Measurements from ENCODE around the gene CAMK2A. TPM values are rescaled to one million over a fixed set of nuclear protein-coding genes. Genes with fewer than 3 reads are reported as not detected.

The CAMK2A gene
- total RNA-seq, 1 donor from 2014 or later: 4.0 TPM

DNA sequence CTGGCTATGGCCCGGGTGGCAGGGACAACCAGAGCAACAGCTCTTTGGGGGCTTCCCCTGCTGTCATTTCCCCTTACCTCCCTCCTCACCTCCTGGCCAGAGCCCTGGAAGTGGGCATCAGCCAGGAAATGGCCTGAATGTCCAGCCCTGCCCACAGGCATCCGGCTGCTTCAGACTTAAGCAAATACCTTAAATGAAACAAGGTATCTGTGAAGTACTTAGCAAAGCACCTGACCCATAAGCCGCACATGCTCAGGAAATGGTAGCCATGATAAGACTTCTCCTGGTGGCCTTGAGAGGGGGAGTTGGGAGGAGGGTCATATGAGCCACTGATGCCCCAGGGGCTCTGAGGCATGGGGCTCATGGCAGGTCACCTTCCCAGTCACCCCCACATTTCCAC lies 43.8 kb downstream of the CAMK2A start:
- Mint-ChIP-seq H3K36me3 (no peaks in the 10 kb centered on the region), H3K9me3 (no peaks in the 10 kb centered on the region), H3K4me3 (no peak overlapping the region), H3K4me1 (peaks cover 13% of the 10 kb centered on the region), H3K27me3 (ENCODE audit: low read depth) (no peaks in the 10 kb centered on the region), H3K27ac (no peak overlapping the region)
- DNase-seq (ENCODE audit: low spot score in 2 of 2, unreplicated experiment in 2 of 2): no peak
- TF ChIP-seq, protein P1, sequence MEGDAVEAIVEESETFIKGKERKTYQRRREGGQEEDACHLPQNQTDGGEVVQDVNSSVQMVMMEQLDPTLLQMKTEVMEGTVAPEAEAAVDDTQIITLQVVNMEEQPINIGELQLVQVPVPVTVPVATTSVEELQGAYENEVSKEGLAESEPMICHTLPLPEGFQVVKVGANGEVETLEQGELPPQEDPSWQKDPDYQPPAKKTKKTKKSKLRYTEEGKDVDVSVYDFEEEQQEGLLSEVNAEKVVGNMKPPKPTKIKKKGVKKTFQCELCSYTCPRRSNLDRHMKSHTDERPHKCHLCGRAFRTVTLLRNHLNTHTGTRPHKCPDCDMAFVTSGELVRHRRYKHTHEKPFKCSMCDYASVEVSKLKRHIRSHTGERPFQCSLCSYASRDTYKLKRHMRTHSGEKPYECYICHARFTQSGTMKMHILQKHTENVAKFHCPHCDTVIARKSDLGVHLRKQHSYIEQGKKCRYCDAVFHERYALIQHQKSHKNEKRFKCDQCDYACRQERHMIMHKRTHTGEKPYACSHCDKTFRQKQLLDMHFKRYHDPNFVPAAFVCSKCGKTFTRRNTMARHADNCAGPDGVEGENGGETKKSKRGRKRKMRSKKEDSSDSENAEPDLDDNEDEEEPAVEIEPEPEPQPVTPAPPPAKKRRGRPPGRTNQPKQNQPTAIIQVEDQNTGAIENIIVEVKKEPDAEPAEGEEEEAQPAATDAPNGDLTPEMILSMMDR (IDR thresholded peaks at IDR 0.05; ENCODE audit: unreplicated experiment): no peak

DNA sequence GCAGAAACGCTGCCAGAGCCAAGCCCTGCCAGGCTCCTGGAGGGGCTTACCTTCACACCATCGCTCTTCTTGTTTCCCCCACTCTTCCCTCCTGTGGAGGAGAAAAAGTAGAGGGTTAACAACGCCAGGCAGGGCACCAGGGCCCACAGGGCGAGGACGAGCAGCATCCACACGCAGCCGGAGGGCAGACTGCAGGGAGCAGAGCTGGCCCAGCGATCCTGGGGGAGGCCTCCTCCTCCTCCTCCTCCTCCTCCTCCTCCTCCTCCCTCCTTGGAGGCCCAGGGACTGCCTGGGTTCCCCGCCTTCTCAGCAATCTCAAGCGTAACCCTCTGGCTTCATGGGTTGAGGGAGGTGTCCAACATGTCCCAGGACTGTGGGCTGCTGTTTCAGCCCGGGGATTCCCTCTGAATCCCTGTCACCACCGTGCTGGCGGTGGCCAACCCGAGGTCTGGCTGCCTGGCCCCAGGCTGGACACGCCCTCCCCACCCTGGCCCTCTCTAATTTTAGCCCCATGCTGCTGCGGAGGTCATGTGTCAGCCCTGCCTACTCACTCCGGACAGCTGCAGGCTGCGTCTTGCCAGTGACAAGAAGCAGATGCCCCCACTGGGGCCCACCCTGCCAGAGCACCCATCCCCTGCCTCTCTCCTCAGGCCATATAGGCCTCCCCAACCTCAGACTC lies 44.3 kb downstream of the CAMK2A start:
- Mint-ChIP-seq H3K27me3 (ENCODE audit: low read depth) (no peaks in the 10 kb centered on the region), H3K9me3 (no peaks in the 10 kb centered on the region), H3K27ac (no peak overlapping the region), H3K36me3 (no peaks in the 10 kb centered on the region), H3K4me1 (peaks cover 13% of the 10 kb centered on the region), H3K4me3 (no peak overlapping the region)
- DNase-seq (ENCODE audit: low spot score in 2 of 2, unreplicated experiment in 2 of 2): no peak
- TF ChIP-seq, protein P1 (IDR thresholded peaks at IDR 0.05; ENCODE audit: unreplicated experiment): no peak

DNA sequence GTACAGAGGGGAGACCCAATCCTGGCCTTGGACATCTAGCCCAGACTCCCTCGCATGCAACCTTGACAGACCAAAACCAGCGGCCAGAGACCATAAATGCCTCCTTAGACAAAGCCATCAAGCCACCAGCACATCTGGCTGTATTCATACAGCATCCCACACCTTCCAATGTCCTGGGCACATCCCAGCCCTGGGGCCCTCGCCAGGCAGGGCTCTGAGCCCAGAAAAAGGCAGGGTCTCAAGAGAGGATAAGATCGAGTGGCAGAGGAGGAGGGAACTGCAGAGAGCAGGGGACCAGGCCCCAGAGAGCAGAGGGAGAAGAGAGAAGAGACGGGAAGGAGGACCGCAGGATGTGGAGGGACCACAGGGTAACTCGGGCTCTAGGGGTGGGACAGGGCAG lies 45.4 kb downstream of the CAMK2A start:
- Mint-ChIP-seq H3K27me3 (ENCODE audit: low read depth) (no peaks in the 10 kb centered on the region), H3K4me3 (no peak overlapping the region)

DNA sequence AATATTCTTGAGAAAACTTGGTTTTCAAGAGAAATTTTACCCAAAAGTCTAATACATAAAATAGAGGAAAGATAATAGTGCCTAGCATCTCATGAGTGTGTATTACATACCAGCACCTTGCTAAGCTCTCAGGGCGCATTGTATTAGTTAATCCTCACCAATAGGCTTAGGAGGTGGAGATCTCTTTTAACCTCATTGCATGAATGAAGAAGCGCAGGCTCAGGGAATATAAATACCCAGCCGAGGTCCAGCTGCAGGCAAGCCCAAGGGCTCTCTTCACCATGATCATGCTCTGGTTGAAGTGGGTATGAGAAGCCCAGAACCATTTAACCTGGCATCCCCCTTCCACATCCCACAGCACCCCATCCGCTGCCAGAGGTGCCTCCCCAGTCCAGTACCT lies 46.0 kb downstream of the CAMK2A start:
- no peak for DNase-seq (ENCODE audit: low spot score in 2 of 2, unreplicated experiment in 2 of 2)
- peaks cover 13% of the 10 kb centered on the region for H3K4me1 Mint-ChIP-seq
- H3K27me3 Mint-ChIP-seq (ENCODE audit: low read depth): no peaks in the 10 kb centered on the region
- no peaks in the 10 kb centered on the region for H3K36me3 Mint-ChIP-seq
- TF ChIP-seq, protein P1 (IDR thresholded peaks at IDR 0.05; ENCODE audit: unreplicated experiment): no peak
- H3K9me3 Mint-ChIP-seq: no peaks in the 10 kb centered on the region
- no peak overlapping the region for H3K4me3 Mint-ChIP-seq
- no peak overlapping the region for H3K27ac Mint-ChIP-seq

More for the DNA sequence above, 45.4 kb downstream of the CAMK2A start:
- Mint-ChIP-seq H3K4me1 (peaks cover 13% of the 10 kb centered on the region), H3K27ac (no peak overlapping the region), H3K36me3 (no peaks in the 10 kb centered on the region), H3K9me3 (no peaks in the 10 kb centered on the region)
- DNase-seq (ENCODE audit: low spot score in 2 of 2, unreplicated experiment in 2 of 2): no peak
- TF ChIP-seq, protein P1 (IDR thresholded peaks at IDR 0.05; ENCODE audit: unreplicated experiment): no peak

DNA sequence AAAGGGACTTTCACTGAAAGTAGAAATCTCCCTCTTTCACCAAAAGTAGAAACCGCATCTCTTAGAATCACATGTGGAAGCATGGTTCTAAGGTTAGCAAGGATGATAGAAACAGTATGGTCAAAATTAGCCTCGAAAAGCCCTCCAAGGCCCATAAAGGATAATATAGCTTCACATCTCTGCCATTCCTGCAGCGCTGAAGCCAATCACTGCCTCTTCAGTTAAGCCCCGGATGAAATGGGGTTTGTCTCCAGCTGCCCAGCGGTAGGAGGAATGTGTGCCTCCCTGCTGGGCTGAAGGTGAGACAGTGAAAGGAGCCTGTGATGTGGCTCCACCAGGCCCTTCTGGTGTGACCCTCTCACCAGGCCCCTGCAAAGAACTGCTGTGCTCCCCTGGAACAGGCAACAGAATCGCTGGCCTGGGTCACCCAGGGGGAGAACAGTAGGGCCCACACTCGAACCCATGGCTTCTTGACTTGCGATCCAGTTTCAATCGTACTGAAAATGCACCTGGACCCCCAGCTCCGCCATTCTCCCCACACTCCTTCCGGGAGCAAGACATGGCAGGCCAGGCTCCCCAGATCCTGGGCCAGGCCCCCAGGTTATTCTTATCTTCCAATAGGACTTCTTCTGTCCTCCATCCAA lies 47.2 kb downstream of the CAMK2A start:
- Mint-ChIP-seq H3K27me3 (ENCODE audit: low read depth) (no peaks in the 10 kb centered on the region), H3K36me3 (no peaks in the 10 kb centered on the region), H3K9me3 (no peaks in the 10 kb centered on the region), H3K27ac (no peak overlapping the region), H3K4me1 (peaks cover 13% of the 10 kb centered on the region), H3K4me3 (no peak overlapping the region)
- TF ChIP-seq, protein P1 (IDR thresholded peaks at IDR 0.05; ENCODE audit: unreplicated experiment): no peak
- DNase-seq (ENCODE audit: low spot score in 2 of 2, unreplicated experiment in 2 of 2): no peak
